ENCODE results near the gene GPR35.

Gene GPR35

DNA sequence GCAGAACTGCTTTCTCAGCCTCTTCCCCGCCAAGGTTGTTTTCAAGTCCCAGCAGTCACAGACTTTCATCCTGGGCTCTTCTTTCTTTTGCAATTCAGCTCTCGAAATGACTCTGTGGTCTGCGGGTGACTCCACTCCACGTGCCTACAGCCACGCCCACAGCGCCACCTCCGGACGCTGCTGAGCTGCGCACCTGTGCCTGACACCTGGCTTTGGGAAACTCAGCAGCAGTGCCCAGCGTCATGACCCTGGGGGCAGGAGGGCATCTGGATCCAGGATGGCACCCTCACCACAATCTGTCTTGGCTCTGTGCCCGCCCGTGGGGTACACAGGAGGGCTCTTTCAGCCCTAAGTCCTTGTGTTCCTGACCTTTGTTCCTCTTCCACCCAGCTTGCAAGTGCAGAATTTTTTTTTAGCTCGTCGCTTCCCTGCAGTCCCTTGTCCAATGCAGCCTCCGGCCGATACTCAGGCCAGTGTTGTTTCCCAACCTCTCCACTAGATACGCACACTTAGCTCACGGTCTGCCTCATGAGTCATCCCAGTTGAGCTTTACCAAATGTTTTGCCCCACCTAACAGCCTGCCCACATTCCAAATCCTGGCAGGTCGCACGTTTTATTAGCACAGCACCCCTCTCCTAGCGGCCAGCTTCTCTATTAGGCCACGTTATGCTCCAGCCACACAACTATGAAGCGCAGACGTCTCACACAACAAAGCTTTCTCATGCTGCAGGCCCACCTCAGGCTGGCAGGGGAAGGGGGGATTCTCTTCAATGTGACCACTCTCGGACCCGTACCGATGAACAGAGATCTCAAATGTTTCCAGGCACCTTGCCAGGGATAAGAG lies 45.3 kb upstream of the GPR35 start:
- Histone ChIP-seq H3K27me3 (no peaks in the 10 kb centered on the region), H3K36me3 (peaks cover 41 to 88% (median 79%) of the 10 kb centered on the region in 11 experiments), H3K27ac (peak overlapping the region in 10 of 11 experiments; percentile 9 to 73 (median 59); a peak in 19 of 22 replicates), H4K20me1 (peaks cover 8 to 59% (median 55%) of the 10 kb centered on the region in 11 experiments; a peak in 20 of 22 replicates), H3K9ac (peak overlapping the region in 10 of 11 experiments; percentile 2 to 60 (median 44); a peak in 14 of 22 replicates), H3K4me2 (peak overlapping the region; percentile 5 to 77 (median 54); a peak in 17 of 22 replicates), H3K9me3 (replicated peaks in 1 of 11) (peaks cover 0 to 15% (median 10%) of the 10 kb centered on the region in 11 experiments; a peak in 15 of 22 replicates), H3K4me1 (peaks cover 47 to 68% (median 58%) of the 10 kb centered on the region in 10 experiments), H3K4me3 (no peak overlapping the region)
- TF ChIP-seq Cebpa-rat (IDR thresholded peaks at IDR 0.05), result no peak

DNA sequence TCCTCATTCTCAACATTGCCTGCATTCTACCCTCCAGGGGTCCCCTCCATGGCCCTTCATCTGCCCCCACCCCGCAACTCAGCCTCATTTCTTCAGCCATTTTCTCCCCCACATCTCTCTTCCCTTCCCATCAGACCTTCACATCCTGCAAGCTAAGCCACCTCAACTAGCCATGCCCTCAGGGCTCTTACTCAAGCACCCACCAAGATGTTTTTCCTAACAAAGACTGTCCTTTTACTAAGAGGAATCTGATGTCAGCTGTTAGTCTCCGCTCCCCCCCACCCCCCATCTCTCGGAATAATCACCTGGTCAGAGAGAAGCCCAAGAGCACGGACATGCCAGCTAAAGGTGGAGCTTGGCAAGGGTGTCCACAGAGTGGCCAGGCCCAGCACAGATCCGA lies 43.5 kb upstream of the GPR35 start:
- Histone ChIP-seq H3K9ac (no peak overlapping the region), H3K36me3 (peaks cover 22 to 69% (median 61%) of the 10 kb centered on the region in 11 experiments), H4K20me1 (peaks cover 14 to 50% (median 38%) of the 10 kb centered on the region in 11 experiments; a peak in 20 of 22 replicates), H3K4me2 (peak overlapping the region in 8 of 11 experiments; percentile 23 to 100 (median 98); a peak in 8 of 22 replicates), H3K4me1 (peaks cover 54 to 75% (median 66%) of the 10 kb centered on the region in 10 experiments), H3K4me3 (no peak overlapping the region), H3K27me3 (no peaks in the 10 kb centered on the region), H3K9me3 (replicated peaks in 1 of 11) (peaks cover 0 to 15% (median 10%) of the 10 kb centered on the region in 11 experiments; a peak in 15 of 22 replicates), H3K27ac (peak overlapping the region in 5 of 11 experiments; percentile 10 to 100 (median 94); a peak in 7 of 22 replicates)
- TF ChIP-seq Cebpa-rat (IDR thresholded peaks at IDR 0.05), result no peak

DNA sequence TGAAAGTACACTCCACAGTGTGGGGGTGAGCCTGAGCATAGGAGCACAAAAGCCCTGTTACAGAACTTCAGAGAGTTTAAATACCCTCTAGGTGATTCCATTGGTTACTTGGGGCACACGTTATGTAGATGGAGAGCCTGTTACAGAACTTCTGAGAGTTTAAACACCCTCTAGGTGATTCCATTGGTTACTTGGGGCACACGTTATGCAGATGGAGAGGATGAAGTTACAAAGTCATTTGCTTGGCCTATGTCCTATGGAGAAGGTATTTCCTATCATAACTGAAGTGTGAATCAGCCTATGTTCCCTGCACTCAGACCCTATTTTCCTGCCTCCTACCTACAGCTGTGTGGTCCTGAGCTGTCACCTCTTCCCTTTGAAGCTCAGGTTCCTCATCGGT lies 42.5 kb upstream of the GPR35 start:
- Histone ChIP-seq H3K9me3 (replicated peaks in 1 of 11) (peaks cover 0 to 15% (median 10%) of the 10 kb centered on the region in 11 experiments; a peak in 15 of 22 replicates), H3K4me2 (peak overlapping the region; percentile 95 to 100 (median 99)), H4K20me1 (peaks cover 17 to 49% (median 36%) of the 10 kb centered on the region in 11 experiments; a peak in 21 of 22 replicates), H3K27me3 (no peaks in the 10 kb centered on the region), H3K4me1 (peaks cover 60 to 80% (median 71%) of the 10 kb centered on the region in 10 experiments), H3K4me3 (no peak overlapping the region; a peak in 1 of 20 replicates), H3K27ac (peak overlapping the region in 10 of 11 experiments; percentile 91 to 100 (median 97); a peak in 16 of 22 replicates), H3K36me3 (peaks cover 13 to 60% (median 51%) of the 10 kb centered on the region in 11 experiments), H3K9ac (peak overlapping the region in 5 of 11 experiments; percentile 11 to 99 (median 78); a peak in 4 of 22 replicates)
- no peak for TF ChIP-seq Cebpa-rat (IDR thresholded peaks at IDR 0.05)

DNA sequence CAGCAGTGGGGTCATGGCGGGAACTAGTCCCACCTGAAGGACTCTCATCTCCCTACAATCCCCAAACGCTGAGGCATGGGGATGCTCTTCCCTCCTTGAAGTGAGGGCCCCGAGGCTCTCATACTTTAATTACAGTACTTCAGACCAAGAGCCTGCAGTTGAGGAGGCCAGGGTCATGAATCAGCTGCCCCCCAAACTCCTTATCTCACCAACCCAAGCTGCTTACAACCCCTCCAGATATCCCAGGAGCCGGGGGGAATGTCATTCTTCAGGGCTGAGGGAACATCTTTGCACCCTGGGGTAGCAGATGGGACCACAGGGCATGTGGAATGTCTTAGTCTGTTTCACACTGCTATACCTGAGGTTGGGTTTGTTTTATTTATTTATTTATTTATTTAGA lies 41.5 kb upstream of the GPR35 start:
- peaks cover 22 to 49% (median 36%) of the 10 kb centered on the region in 11 experiments; a peak in 21 of 22 replicates for H4K20me1 ChIP-seq
- H3K36me3 ChIP-seq, result peaks cover 3 to 50% (median 41%) of the 10 kb centered on the region in 11 experiments; a peak in 21 of 22 replicates
- H3K27me3 ChIP-seq, result no peaks in the 10 kb centered on the region
- peak overlapping the region; percentile 47 to 100 (median 96); a peak in 21 of 22 replicates for H3K27ac ChIP-seq
- peak overlapping the region in 9 of 11 experiments; percentile 10 to 99 (median 91); a peak in 16 of 22 replicates for H3K9ac ChIP-seq
- H3K4me3 ChIP-seq, result peak overlapping the region in 5 of 10 experiments; percentile 10 to 30 (median 25); a peak in 6 of 20 replicates
- H3K4me2 ChIP-seq, result peak overlapping the region; percentile 95 to 100 (median 99)
- H3K9me3 ChIP-seq (replicated peaks in 1 of 11), result peaks cover 0 to 15% (median 10%) of the 10 kb centered on the region in 11 experiments; a peak in 15 of 22 replicates
- no peak for TF ChIP-seq Cebpa-rat (IDR thresholded peaks at IDR 0.05)
- peaks cover 70 to 84% (median 75%) of the 10 kb centered on the region in 10 experiments for H3K4me1 ChIP-seq

DNA sequence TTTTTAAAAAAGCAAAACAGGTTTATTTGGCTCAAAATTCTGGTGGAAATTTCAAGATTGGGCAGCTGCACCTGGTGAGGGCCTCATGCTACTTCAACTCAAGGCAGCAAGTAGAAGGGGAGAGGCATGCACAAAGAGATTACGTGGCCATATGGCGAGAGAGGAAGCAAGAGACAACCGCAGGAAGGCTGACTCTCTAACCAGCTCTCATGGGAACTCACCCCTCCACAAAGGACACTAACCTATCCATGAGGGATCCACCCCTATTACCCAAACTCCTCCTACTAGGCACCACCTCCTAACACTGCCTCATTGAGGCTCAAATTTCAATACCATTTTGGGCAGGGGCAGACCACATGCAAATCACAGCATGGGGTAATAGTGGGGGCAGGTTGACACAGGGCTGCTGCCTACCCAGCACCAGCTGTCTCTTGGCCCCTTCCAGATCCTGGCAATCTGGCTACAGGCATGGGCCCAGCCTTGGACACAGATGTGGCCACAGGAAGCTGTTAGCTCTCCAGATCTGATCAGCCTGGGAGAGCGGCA lies 40.7 kb upstream of the GPR35 start:
- peaks cover 68 to 84% (median 72%) of the 10 kb centered on the region in 10 experiments for H3K4me1 ChIP-seq
- peak in 7 of 11 experiments; percentile 19 to 90 (median 82); a peak in 9 of 22 replicates for TF ChIP-seq Cebpa-rat (IDR thresholded peaks at IDR 0.05)
- peak overlapping the region; percentile 95 to 100 (median 99) for H3K4me2 ChIP-seq
- H3K27me3 ChIP-seq, result no peaks in the 10 kb centered on the region
- peak overlapping the region; percentile 91 to 99 (median 96) for H3K9ac ChIP-seq
- H3K27ac ChIP-seq, result peak overlapping the region; percentile 88 to 100 (median 96)
- H3K36me3 ChIP-seq, result peaks cover 5 to 50% (median 39%) of the 10 kb centered on the region in 11 experiments
- peak overlapping the region; percentile 76 to 95 (median 88) for H3K4me3 ChIP-seq
- peaks cover 0 to 15% (median 10%) of the 10 kb centered on the region in 11 experiments; a peak in 15 of 22 replicates for H3K9me3 ChIP-seq (replicated peaks in 1 of 11)
- H4K20me1 ChIP-seq, result peaks cover 26 to 49% (median 36%) of the 10 kb centered on the region in 11 experiments; a peak in 20 of 22 replicates

DNA sequence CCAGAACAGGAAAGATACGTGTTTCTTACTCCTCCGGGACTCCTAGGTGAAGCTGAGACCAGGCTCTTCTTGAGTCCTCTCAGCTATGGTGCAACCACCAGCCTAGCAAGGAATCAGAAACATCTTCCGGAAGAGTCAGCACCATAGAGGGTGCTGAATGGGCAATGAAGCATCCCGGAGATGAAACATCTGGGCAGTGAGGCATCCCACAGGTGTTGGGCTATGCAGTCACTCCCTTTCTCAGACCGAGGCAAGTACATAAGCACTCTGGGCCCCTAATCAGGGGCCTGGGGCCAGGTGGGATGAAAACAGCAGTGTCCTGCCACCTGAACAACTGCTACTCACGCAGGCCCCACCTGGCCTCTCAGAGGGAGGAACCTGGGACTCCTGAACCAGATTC lies 40.2 kb upstream of the GPR35 start:
- Histone ChIP-seq H3K4me3 (peak overlapping the region; percentile 76 to 95 (median 88)), H3K27ac (peak overlapping the region; percentile 88 to 100 (median 96)), H4K20me1 (peaks cover 32 to 49% (median 36%) of the 10 kb centered on the region in 11 experiments; a peak in 21 of 22 replicates), H3K9me3 (replicated peaks in 1 of 11) (peaks cover 0 to 15% (median 10%) of the 10 kb centered on the region in 11 experiments; a peak in 15 of 22 replicates), H3K9ac (peak overlapping the region; percentile 91 to 99 (median 96)), H3K4me2 (peak overlapping the region; percentile 95 to 100 (median 99)), H3K36me3 (peaks cover 10 to 50% (median 39%) of the 10 kb centered on the region in 11 experiments), H3K4me1 (peaks cover 63 to 79% (median 67%) of the 10 kb centered on the region in 10 experiments), H3K27me3 (no peaks in the 10 kb centered on the region)
- peak in 2 of 11 experiments; percentile 34 to 78; a peak in 3 of 22 replicates for TF ChIP-seq Cebpa-rat (IDR thresholded peaks at IDR 0.05)

DNA sequence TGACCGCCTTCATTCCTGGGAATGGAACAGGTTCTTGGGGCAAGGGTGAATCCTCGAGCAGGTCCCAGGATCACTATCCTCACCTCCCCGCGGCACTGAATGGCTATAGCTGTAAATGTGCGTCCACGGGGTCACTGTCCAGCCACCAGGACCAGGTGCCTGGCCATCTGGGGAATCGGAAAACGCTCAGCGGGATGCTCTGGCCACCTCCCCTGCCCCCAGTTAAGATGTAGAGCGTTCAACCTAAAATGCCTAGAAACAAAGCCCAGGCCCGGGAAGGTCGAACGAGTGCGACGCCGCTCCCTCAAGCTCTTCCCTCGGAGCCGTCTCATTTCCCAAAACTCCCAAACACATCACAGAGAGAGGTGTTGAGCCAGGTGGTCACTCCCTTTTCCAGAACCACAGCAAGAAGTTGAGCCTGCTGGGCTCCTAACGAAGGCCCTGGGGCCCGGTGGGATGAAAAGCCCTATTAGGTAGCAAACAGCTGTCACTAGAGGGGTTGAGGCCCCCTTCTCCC lies 39.5 kb upstream of the GPR35 start:
- Histone ChIP-seq H4K20me1 (peaks cover 35 to 50% (median 38%) of the 10 kb centered on the region in 11 experiments; a peak in 21 of 22 replicates), H3K27ac (peak overlapping the region; percentile 88 to 100 (median 96))
- no peak for TF ChIP-seq Cebpa-rat (IDR thresholded peaks at IDR 0.05)

More for the DNA sequence above, 39.5 kb upstream of the GPR35 start:
- Histone ChIP-seq H3K9me3 (replicated peaks in 1 of 11) (peaks cover 0 to 15% (median 10%) of the 10 kb centered on the region in 11 experiments; a peak in 15 of 22 replicates), H3K9ac (peak overlapping the region; percentile 91 to 99 (median 96)), H3K27me3 (no peaks in the 10 kb centered on the region), H3K4me1 (peaks cover 56 to 72% (median 61%) of the 10 kb centered on the region in 10 experiments), H3K36me3 (peaks cover 17 to 50% (median 40%) of the 10 kb centered on the region in 11 experiments), H3K4me3 (peak overlapping the region; percentile 76 to 95 (median 88)), H3K4me2 (peak overlapping the region; percentile 95 to 100 (median 99))

Data from BLaER1 treated with 17β-estradiol and CSF1 and Interleukin-3, amounts not matched to agents 10 nM and 100 nM (cell line).